Uterus (tissue), 2 donors: ENCODE data around the gene SP2.

Source experiments
- CTCF ChIP-seq, 4 experiments: fragments of 200-600 bp in 2 of 4; fragments of 450-650 bp in 2 of 4; sonication (generic) in 2 of 4; IDR thresholded peaks; one replicate each; pipeline ENCODE4 v1.5.1; 2016 to 2019; ENCODE audit warnings: antibody characterized with exemption in 4 of 4, mild to moderate bottlenecking in 2 of 4, moderate library complexity in 1 of 4
- POLR2A ChIP-seq, 2 donors: fragments of 450-650 bp; IDR thresholded peaks; one replicate each; pipeline ENCODE4 v1.6.1; 2016; ENCODE audit warnings: antibody characterized with exemption in 2 of 2, mild to moderate bottlenecking in 1 of 2, moderate library complexity in 1 of 2

- TF ChIP-seq CTCF (IDR thresholded peaks at IDR 0.05) (no peak), POLR2A (IDR thresholded peaks at IDR 0.05) (no peak)
Measured at GRCh38 chr17:47949946-47950345, 53.9 kb downstream of the SP2 start.
